Activated naive CD8-positive, alpha-beta T cell (primary cell): ENCODE data around the gene PPP2R5C.
"Not testable (repeated sequence)": the region's sequence is repeated elsewhere in the genome, so short reads cannot be mapped to it uniquely, and the experiment has no call there.

Experiments used
- H3K27ac Mint-ChIP-seq: one replicate; pipeline ENCODE4 v1.8.0; 2021; ENCODE audit warnings: mixed read lengths
- H3K27me3 Mint-ChIP-seq: one replicate; pipeline ENCODE4 v1.8.0; 2021; ENCODE audit warnings: mixed read lengths
- H3K36me3 Mint-ChIP-seq: one replicate; pipeline ENCODE4 v1.8.0; 2021; ENCODE audit warnings: mixed read lengths
- H3K4me1 Mint-ChIP-seq: one replicate; pipeline ENCODE4 v1.8.0; 2021; ENCODE audit warnings: low read depth, mixed read lengths
- H3K4me3 Mint-ChIP-seq: one replicate; pipeline ENCODE4 v1.8.0; 2021; ENCODE audit warnings: mild to moderate bottlenecking, mixed read lengths
- H3K9me3 Mint-ChIP-seq: one replicate; pipeline ENCODE4 v1.8.0; 2021; ENCODE audit warnings: low read depth, mixed read lengths

Gene PPP2R5C

DNA sequence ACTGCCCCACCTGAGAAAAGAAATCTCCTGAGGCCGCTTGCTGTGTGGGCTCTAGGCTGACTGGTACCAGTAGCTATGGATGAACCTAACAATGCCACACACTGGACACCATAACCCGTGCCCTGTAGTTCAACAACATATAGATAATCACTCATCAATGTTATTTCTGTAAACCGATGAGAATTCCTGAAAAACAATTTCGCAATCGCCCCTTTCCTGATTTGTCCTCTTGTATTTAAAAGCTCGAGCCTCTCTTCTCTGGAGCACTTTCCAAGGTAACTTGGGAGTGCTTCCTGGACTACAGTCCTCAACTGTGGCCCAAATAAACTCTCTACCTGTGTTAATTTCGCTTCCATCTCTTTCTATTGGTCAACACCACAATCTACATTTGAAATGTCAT, 26.1 kb upstream of the PPP2R5C start:
- H3K4me3 Mint-ChIP-seq = no peak overlapping the region
- H3K27ac Mint-ChIP-seq = no peak overlapping the region
- no peaks in the 10 kb centered on the region for H3K27me3 Mint-ChIP-seq
- H3K4me1 Mint-ChIP-seq = peaks cover 41% of the 10 kb centered on the region
- H3K9me3 Mint-ChIP-seq = peaks cover 3% of the 10 kb centered on the region
- H3K36me3 Mint-ChIP-seq = peaks cover 5% of the 10 kb centered on the region

DNA sequence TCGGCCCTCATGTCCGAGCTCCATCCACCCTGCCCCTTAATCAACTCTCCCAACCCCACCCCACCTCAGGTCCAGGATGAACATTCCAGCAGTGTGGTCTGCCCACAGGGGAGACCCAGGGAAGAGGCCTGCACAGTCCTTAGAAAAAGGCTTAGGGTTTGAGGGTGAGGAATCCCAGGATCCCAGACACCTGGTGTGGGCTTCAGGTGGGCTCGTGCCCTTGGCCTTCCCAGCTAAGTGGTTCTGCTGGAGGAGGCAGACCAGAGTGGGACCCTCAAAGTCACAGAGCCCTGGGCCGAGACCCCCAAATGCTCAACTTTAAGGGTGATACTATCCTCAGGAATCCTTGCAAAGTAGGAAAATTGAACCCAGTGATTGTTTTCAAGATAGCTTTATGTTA, 25.4 kb upstream of the PPP2R5C start:
- Mint-ChIP-seq H3K4me1 (peaks cover 35% of the 10 kb centered on the region), H3K27ac (no peak overlapping the region), H3K9me3 (peaks cover 4% of the 10 kb centered on the region), H3K27me3 (no peaks in the 10 kb centered on the region), H3K36me3 (peaks cover 5% of the 10 kb centered on the region), H3K4me3 (no peak overlapping the region)

DNA sequence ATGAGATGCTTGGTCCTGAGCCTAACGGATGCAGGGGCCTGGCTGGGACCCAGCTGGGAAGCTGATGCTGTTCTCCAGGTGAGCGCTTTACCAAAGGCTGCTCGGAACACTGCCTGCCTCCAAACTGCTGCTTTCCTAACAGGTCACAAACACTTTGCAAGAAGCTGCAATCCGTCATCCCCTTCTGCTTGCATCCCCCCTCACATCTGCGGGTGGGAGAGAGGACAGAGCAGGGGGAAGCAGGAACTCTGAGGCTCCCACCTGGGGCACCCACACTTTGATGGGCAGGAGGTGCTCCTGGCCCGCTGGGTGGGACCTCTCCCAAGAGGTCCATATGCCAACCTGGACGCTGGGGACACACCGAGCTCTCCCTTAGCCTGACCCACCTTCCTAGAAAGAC, 24.9 kb upstream of the PPP2R5C start:
- peaks cover 8% of the 10 kb centered on the region for H3K36me3 Mint-ChIP-seq
- peaks cover 30% of the 10 kb centered on the region for H3K4me1 Mint-ChIP-seq
- H3K27me3 Mint-ChIP-seq = no peaks in the 10 kb centered on the region
- no peak overlapping the region for H3K4me3 Mint-ChIP-seq
- peaks cover 7% of the 10 kb centered on the region for H3K9me3 Mint-ChIP-seq
- H3K27ac Mint-ChIP-seq = no peak overlapping the region

DNA sequence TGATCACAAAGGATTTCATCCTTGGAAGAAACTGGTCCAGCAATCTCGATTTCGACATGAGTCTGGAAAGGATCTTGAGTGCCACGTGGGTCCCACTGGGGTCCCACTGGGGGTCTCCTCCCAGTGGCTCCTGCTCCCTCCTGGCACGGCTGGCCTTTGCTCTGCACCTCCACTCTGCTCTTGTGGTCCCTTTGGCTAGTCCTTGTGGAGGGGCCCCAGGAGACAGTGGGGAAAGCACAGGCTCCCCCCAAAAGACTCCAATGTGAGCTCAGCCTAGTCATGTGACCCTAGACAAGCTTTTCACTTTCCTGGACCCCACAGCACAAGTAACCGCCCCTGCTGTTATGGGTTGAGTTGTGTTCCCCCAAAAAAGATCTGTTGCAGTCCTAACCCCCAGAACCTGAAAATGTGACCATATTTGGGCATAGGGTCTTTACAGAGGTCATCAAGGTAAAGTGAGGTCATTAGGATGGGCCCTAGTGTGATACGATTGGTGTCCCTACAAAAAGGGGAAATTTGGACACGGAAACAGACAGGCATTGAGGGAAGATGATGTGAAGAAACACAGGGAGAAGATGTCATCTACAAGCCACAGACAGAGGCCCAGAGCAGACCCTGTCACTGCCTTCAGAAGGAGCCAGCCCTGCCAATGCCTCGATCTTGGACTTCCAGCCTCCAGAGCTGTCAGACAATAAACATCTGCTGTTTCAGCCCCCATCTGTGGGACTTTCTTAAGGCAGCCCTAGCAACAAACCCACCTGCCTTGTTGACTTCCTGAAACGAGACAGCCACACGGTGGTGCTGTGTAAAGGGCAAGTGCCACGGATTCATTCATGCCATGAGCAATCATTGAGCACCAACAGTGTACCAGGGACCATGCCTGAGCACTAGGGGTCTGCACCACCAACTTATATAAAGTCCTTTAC, 23.8 kb upstream of the PPP2R5C start:
- H3K9me3 Mint-ChIP-seq = peaks cover 8% of the 10 kb centered on the region
- H3K4me1 Mint-ChIP-seq = peaks cover 20% of the 10 kb centered on the region
- H3K27ac Mint-ChIP-seq = no peak overlapping the region
- no peaks in the 10 kb centered on the region for H3K27me3 Mint-ChIP-seq
- no peak overlapping the region for H3K4me3 Mint-ChIP-seq
- peaks cover 9% of the 10 kb centered on the region for H3K36me3 Mint-ChIP-seq

DNA sequence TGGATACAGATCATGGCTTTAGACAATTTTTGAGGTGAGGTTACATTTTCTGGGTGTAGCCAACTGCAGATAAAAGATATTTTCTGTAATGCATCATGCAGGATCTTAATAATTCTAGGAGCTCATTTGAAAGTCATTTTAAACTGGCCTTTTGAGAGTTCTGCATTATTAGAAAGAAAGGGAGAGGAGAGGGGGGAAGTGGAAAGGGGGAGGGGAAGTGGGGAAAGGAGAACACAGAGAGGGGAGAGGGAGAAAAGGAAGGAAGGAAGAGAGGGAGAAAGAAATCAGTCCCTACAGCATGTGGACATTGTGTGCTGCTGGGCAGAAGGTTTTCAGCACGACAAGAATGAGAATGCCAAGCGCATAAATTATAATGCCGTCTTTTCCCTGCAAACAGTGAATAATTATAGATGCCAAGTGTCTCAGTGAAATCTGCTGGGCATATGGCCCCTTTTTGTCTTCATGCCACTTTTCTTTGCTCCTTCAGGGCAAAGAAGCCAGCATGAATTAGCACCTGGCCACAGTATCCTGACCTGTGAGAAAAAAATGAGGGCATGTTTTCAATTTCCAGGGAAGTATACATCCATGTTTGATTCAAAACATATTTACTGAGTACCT, 22.7 kb upstream of the PPP2R5C start:
- Mint-ChIP-seq H3K9me3 (peaks cover 8% of the 10 kb centered on the region), H3K27me3 (no peaks in the 10 kb centered on the region), H3K36me3 (peaks cover 9% of the 10 kb centered on the region), H3K4me1 (peaks cover 11% of the 10 kb centered on the region), H3K4me3 (no peak overlapping the region), H3K27ac (no peak overlapping the region)

DNA sequence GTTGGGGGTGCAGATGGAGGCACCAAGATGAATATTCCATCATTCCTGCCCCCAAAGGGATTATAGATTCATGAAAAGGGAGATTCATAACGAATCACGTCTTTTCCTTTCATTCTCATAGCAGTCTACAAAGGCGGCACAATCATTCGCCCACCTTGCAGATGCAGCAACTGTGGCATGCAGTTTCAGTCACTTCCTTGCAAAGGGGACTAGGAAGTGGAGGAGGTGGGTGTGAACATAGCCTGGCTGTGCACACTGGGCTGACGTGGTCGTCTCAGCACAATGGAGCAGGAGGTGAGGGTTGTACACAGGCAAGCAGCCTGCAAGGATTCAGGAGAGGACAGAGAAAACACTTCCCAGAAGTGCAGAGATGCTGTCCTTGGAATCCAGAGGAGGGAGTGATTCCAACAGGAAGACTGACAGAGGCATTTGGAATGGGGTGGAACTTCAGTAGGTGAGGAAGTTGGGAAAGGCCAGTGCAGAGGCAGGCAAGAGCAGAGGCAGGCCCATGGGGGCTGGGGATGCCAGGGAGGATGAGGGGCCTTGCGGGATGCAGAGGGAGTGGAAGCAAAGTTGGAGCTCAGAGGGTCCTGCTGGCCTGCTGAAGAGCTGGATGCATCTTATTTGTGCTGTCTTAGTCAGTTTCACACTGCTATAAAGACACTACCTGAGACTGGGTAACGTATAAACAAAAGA, 21.9 kb upstream of the PPP2R5C start:
- H3K4me3 Mint-ChIP-seq = no peak overlapping the region
- no peak overlapping the region for H3K27ac Mint-ChIP-seq
- H3K4me1 Mint-ChIP-seq = peaks cover 10% of the 10 kb centered on the region
- H3K9me3 Mint-ChIP-seq = peaks cover 8% of the 10 kb centered on the region
- no peaks in the 10 kb centered on the region for H3K27me3 Mint-ChIP-seq
- H3K36me3 Mint-ChIP-seq = peaks cover 9% of the 10 kb centered on the region

DNA sequence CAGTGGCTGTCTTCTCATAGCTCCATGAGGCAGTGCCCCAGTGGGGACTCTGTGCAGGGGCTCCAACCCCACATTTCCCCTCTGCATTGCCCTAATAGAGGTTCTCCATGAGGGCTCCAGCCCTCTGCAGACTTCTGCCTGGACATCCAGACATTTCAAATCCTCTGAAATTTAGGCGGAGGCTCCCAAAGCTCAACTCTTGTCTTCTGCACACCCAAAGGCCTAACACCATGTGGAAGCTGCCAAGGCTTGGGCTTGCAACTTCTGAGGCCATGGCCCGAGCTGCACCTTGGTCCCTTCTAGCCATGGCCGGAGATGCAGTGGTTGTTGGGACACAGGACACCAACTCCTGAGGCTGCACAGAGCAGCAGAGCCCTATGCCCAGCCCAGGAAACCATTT, 20.5 kb upstream of the PPP2R5C start:
- H3K4me1 Mint-ChIP-seq = peaks cover 10% of the 10 kb centered on the region
- H3K27me3 Mint-ChIP-seq = no peaks in the 10 kb centered on the region
- H3K36me3 Mint-ChIP-seq = peaks cover 9% of the 10 kb centered on the region
- no peak overlapping the region for H3K4me3 Mint-ChIP-seq
- no peak overlapping the region for H3K27ac Mint-ChIP-seq
- H3K9me3 Mint-ChIP-seq = peaks cover 8% of the 10 kb centered on the region

DNA sequence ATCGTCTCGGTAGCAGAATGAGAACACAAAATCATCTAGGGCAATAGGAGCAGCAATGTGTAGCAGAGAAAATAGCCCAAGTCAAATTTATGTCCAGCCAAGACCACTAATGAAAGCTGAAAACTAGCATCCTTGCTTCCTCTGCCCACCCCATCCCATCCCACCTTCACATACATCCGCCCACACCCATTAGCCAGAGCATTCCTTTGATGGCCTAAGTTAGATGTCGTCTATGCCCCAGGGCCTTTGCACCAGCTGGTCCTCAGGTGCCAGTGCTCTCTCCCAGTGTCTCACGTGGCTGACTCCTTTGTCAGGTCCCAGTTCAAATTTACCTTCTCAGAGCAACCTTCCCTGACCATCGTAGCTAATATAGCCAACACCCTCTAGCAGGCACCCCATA, 17.8 kb upstream of the PPP2R5C start:
- peaks cover 8% of the 10 kb centered on the region for H3K9me3 Mint-ChIP-seq
- H3K4me3 Mint-ChIP-seq = no peak overlapping the region
- H3K4me1 Mint-ChIP-seq = no peaks in the 10 kb centered on the region
- H3K36me3 Mint-ChIP-seq = peaks cover 9% of the 10 kb centered on the region
- H3K27me3 Mint-ChIP-seq = no peaks in the 10 kb centered on the region
- no peak overlapping the region for H3K27ac Mint-ChIP-seq

DNA sequence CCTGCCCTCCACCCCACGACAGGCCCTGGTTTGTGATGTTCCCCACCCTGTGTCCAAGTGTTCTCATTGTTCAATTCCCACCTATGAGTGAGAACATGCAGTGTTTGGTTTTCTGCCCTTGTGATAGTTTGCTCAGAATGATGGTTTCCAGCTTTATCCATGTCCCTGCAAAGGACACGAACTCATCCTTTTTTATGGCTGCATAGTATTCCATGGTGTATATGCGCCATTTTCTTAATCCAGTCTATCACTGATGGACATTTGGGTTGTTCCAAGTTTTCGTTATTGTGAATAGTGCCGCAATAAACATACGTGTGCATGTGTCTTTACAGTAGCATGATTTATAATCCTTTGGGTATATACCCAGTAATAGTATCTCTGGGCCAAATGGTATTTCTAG, 17.1 kb upstream of the PPP2R5C start:
- H3K4me3 Mint-ChIP-seq, H3K27me3 Mint-ChIP-seq, H3K4me1 Mint-ChIP-seq, H3K9me3 Mint-ChIP-seq, H3K27ac Mint-ChIP-seq, H3K36me3 Mint-ChIP-seq: not testable (repeated sequence)

DNA sequence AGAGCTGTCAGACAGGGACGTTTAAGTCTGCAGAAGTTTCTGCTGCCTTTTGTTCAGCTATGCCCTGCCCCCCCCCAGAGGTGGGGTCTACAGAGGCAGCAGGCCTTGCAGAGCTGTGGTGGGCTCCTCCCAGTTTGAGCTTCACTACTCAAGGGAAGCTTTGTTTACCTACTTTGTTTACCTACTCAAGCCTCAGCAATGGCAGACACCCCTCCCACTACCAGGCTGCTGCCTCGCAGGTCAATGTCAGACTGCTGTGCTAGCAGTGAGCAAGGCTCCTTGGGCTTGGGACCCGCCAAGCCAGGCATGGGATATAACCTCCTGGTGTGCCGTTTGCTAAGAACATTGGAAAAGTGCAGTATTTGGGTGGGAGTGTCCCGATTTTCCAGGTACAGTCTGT, 11.8 kb upstream of the PPP2R5C start:
- H3K36me3 Mint-ChIP-seq, H3K4me1 Mint-ChIP-seq, H3K9me3 Mint-ChIP-seq, H3K27me3 Mint-ChIP-seq, H3K4me3 Mint-ChIP-seq, H3K27ac Mint-ChIP-seq: not testable (repeated sequence)

DNA sequence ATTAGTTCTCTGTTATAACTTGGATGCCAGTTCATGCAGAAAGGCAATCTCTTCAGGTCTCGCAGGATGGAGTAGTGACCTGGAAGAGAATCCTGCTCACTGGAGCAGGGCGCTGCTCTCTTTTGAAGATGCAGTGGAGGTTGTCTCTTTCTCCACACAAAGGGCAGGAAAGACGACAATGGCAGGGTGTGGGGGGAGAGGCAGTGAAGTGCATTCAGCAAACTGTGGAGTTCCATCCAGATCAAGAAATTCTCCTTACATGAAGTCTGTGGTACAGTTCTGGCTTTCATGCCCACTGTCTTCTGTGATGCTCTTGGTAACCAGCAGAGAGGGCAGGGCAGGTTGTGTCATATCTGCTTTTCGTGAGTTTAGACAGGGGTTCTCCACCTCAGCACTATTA, 6.6 kb upstream of the PPP2R5C start:
- no peak overlapping the region for H3K27ac Mint-ChIP-seq
- no peaks in the 10 kb centered on the region for H3K27me3 Mint-ChIP-seq
- no peak overlapping the region for H3K4me3 Mint-ChIP-seq
- no peaks in the 10 kb centered on the region for H3K36me3 Mint-ChIP-seq
- peaks cover 8% of the 10 kb centered on the region for H3K4me1 Mint-ChIP-seq
- H3K9me3 Mint-ChIP-seq = peaks cover 3% of the 10 kb centered on the region

DNA sequence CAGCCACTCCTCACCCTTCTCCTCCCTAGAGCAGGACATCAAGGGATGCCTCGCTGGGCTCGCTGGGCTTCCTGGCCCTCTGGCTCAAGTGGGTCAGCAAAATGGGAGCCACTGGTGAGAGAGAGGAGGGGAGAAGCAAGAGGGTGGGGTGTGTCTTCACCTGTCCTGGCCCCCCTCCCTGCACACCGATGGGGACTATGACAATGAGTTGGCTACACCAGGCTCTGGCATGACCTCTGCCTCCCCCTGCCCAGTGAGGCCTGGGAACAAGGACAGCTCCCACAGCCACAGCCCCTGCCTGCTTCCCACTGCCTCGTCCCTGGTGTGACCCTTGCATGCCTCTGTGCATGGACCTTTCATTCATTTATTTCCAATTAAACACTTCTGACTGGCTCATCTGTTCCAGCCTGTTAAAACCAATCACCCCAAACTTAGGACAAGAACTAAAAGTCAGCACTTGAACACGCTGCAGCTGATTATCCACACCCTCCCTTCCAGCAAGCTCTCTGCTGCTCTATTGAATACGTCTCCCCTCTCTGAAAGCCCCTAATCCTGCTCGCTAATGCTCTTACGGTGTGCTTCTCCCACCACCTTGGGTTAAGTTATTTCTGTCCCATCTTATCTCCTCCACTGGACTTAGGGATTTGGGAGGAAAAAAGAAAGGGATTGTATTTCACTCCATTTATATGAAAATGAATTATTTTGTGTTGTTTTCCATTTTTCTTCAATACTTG, 5.8 kb upstream of the PPP2R5C start:
- Mint-ChIP-seq H3K4me1 (peaks cover 12% of the 10 kb centered on the region), H3K4me3 (no peak overlapping the region), H3K9me3 (peaks cover 3% of the 10 kb centered on the region), H3K27me3 (no peaks in the 10 kb centered on the region), H3K27ac (no peak overlapping the region), H3K36me3 (no peaks in the 10 kb centered on the region)

DNA sequence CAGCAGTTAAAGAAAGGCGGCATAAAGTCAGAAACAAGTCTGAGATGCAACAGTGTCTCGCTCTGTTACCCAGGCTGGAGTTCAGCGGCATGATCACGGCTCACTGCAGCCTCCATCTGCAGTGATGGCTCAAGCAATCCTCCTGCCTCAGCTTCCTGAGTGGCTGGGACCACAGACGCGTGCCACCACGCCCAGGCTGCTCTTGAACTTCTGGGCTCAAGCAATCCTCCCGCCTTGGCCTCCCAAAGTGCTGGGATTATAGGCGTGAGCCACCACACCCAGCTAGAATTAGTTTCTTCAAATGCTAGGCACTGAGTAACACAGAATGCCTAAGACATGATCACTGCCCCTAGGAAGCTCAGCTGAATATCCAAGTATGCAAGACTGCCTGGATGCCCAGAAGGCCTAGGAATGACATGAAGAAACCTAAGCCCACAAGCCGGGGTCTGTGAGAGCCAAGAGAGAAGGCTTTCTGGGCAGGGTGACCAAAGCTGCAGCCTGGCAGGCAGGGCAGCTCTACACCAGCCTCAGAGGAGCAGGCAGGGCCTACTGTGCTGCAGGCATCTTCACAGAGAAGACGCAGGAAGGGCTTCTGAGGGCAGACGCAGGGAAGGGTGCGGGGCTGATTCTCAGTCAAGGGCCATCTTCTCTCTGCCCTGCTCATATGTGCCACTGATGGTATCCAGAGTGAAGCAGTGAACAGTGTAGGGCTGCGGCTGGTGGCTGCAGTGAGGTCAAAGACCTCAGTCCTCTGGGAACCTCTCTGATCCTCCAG, 4.3 kb upstream of the PPP2R5C start:
- Mint-ChIP-seq H3K27me3 (no peaks in the 10 kb centered on the region), H3K27ac (no peak overlapping the region), H3K4me1 (peaks cover 12% of the 10 kb centered on the region), H3K9me3 (peaks cover 3% of the 10 kb centered on the region), H3K4me3 (no peak overlapping the region), H3K36me3 (no peaks in the 10 kb centered on the region)

DNA sequence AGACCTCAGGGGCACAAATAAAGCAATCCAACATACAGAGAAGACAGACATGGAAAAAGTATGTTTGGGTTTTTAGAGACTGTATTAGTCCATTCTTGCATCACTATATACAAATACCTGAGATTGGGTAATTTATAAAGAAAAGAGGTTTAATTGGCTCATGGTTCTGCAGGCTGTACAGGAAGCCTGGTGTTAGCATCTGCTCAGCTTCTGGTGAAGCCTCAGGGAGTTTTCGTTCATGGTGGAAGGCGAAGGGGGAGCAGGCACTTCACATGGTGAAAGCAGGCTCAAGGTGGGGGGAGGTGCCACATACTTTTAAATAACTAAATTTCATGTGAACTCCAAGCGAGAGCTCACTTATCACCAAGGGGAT, 3.7 kb upstream of the PPP2R5C start:
- Mint-ChIP-seq H3K4me3 (no peak overlapping the region), H3K27ac (no peak overlapping the region)

More for the DNA sequence above, 3.7 kb upstream of the PPP2R5C start:
- no peaks in the 10 kb centered on the region for H3K36me3 Mint-ChIP-seq
- peaks cover 17% of the 10 kb centered on the region for H3K4me1 Mint-ChIP-seq
- no peaks in the 10 kb centered on the region for H3K27me3 Mint-ChIP-seq
- H3K9me3 Mint-ChIP-seq = peaks cover 3% of the 10 kb centered on the region
